ENCODE measurements around the gene VRK2. TPM values are rescaled to one million over a fixed set of nuclear protein-coding genes. Genes with fewer than 3 reads are reported as not detected.

VRK2 gene
- total RNA-seq: 10 to 100 TPM; 27.7 to 41.0 TPM
- long read RNA-seq, donor 1, partial matches to known transcripts: 8 of 14 reads
- long read RNA-seq, donor 1, other reads (novel, unspliced or antisense): 5 of 14 reads
- long read RNA-seq, donor 2, partial matches to known transcripts: 8 of 19 reads
- long read RNA-seq, donor 2, other reads (novel, unspliced or antisense): 9 of 19 reads

GRCh38 chr2:58046585-58047372 lies at the start of gene VRK2:
Gene VRK2, plus strand, starts transcription at chr2:58046806. Its CDS starts 2,026 bp downstream, at chr2:58048832.
- intact Hi-C loops (cut with DNase I): loop anchor here in 1 of 2 donors (10.0 kb wide), 1 partner anchor 168 kb away; no protein-coding TSS in a partner anchor
- DNase-seq (ENCODE audit: low spot score): peak; percentile 96

- intact Hi-C loops (cut with DNase I): no loop called here
Observed at GRCh38 chr2:58006256-58006951, 40.2 kb upstream of the VRK2 start.

DNA sequence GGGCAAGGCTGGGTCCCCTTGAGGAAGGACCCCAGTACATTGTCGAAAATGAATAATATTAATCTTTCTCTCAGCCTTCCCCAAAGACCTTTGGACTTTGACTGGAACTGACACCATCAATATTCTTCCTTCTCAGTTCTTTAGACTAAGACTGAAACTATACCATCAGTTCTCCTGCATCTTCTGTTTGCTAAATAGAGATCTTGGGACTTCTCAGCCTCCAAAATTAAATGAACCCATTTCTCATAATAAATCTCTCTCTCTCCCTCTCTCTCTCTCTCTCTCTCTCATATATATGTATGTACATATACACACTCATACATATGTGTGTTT lies 39.7 kb upstream of the VRK2 start:
- DNase-seq (ENCODE audit: low spot score): no peak
- intact Hi-C loops (cut with DNase I): no loop called here

More at GRCh38 chr2:58006256-58006951, 40.2 kb upstream of the VRK2 start:
- DNase-seq (ENCODE audit: low spot score): no peak

DNA sequence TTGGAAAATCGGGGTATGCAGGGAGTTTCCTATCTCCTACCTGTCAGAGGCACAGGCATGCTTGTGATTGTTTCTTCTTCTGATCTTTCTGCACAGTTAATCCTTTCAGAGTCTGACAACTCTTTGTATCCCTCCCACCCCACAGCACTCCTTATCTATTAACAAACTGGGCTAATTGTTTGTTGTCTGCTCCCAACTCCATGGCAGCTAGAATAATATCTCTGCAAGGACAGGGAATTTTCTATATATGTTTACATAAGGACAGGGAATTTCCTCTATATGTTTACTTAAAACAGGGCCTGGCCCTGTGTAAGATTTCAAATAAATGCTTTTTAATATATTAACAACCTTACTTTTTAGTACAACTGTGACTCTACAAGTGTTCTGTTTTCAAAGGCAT lies 36.0 kb upstream of the VRK2 start:
- DNase-seq (ENCODE audit: low spot score): no peak
- intact Hi-C loops (cut with DNase I): no loop called here

DNA sequence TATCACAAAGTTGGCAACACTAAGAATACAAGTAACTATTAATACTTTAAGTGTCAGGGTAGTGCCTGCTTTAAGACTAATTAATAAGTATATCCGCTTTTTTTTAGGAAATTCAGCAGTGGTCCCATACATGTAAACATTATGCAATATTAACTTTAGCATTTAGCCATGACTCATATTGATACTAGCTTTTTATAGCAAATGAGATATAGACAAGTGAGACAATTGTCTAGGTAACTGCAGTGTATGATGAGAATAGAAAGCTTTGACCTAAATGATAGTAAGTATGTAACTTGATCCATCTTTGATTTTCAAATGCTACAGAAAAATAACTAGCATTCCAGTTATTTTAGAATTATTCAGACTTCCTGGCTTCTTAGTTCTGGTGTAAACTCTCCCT lies 27.4 kb upstream of the VRK2 start:
- intact Hi-C loops (cut with DNase I): no loop called here
- DNase-seq (ENCODE audit: low spot score): no peak

DNA sequence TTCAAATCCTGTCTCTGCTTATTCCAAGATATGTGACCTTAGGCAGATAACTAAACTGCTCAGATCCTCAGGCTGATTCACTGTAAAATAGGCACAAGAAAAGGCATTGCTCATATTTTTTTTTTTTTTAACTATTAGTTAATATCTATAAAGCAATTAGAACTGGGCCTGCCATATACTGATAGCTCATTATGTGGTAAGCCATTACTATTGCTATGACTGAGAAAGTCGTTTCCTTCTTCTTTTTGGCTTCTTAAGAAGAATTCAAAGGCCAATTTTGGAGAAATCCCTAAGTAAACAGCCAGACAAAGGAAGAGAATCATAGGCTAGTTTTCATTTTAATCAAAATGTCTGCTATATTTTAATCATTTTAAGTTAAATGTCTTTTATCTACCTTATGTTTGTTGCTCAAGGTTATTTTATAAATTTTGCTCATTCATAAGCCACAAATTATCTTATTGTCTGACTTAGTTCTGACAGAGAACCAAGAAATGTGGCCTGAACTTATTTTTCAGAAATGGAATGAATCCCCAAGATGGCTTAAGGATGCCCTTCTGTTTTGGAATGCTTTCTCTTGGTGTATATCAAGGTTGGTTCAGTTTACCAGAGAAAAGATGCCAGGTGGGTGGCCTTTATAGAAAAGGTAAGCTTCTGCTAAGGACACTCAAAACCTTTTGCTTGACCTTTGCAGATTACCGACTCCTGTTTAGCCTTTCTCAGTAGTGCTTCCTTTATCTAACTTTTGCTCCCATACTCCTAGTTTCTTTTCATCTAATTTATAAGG lies 21.3 kb upstream of the VRK2 start:
- intact Hi-C loops (cut with DNase I): loop anchor here in 1 of 2 donors (10.0 kb wide), 1 partner anchor 1369 kb away; no protein-coding TSS in a partner anchor
- no peak for DNase-seq (ENCODE audit: low spot score)

DNA sequence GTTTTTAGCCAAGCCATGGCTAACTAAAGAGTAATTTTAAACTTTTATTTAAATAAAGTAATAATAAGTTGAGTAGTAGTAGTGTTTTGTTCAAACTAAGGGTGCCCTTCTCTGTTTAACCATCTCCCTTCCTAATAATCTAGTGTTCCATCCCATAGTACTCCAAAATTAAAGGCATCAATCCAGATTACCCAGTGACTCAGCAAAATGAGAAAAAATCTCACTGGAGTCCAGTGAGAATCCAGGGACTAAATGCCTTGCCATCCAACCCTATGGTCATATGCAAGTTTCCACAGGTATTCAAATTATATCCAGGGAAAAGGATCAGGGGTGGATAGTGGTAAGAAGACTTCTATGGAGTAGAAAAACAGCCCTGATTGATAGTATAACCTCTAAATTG lies 19.6 kb upstream of the VRK2 start:
- no peak for DNase-seq (ENCODE audit: low spot score)
- intact Hi-C loops (cut with DNase I): loop anchor here in 1 of 2 donors (10.0 kb wide), 1 partner anchor 1368 kb away; no protein-coding TSS in a partner anchor

- intact Hi-C loops (cut with DNase I): no loop called here
Observed at GRCh38 chr2:58030771-58031170, 15.8 kb upstream of the VRK2 start.

GRCh38 chr2:58032016-58032763 lies 14.4 kb upstream of the VRK2 start:
- DNase-seq (ENCODE audit: low spot score): no peak
- intact Hi-C loops (cut with DNase I): no loop called here

More at GRCh38 chr2:58030771-58031170, 15.8 kb upstream of the VRK2 start:
- DNase-seq (ENCODE audit: low spot score): no peak

DNA sequence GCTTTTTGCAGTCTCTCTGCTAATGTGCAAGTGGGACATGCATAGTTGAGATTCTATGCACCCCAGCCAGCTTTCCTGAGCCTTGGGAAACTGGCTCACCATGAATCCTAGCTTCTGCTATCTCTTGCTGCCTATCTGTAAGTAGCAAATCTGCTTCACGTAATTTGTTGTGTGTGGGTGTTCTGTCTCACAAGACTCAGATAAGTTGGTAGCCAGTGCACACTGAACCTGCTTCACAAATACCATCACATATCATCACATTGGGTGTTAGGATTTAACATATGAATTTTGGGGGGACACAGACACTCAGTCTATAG lies 13.9 kb upstream of the VRK2 start:
- no peak for DNase-seq (ENCODE audit: low spot score)
- intact Hi-C loops (cut with DNase I): no loop called here

GRCh38 chr2:58033530-58033929 lies 13.1 kb upstream of the VRK2 start:
- no peak for DNase-seq (ENCODE audit: low spot score)
- intact Hi-C loops (cut with DNase I): no loop called here

DNA sequence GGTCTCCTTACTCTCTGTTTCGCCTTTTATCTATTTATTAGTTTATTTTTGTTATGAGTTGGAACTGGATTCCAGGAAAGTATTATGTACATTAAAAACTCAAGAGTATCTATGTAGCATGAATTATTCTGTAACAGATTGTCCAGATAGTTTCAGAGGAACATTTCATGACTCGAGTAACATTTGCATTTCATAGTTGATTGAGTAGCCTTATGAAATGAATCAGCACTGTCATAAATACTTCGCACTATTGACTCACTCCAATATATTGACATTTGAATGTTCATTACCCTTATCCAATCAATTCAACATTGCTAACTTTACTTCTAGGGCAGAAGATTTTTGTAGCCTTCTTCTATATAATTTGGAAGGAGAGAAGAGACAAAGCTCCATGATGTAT lies 11.3 kb upstream of the VRK2 start:
- intact Hi-C loops (cut with DNase I): no loop called here
- no peak for DNase-seq (ENCODE audit: low spot score)

DNA sequence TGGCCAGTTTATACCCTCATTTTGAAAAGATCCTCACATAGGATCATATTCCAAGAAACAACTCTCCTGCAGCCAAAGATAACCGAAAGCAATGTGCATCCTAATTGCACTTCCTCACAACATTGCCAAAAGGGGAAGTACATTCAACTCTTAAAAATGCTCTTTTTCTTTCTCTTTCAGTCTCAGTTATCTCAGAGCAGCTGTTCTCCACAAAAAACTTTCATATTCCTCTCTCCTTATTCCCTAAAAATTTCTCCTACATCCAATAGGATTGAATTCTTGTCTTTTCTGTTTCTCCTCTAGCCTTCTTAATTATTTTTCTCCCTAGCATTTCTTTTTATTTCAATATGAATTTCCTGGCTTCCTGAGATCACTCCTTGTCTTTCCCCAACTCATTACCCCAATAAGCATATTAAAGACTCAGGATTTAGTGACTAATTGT lies 7.4 kb upstream of the VRK2 start:
- no peak for DNase-seq (ENCODE audit: low spot score)
- intact Hi-C loops (cut with DNase I): no loop called here

GRCh38 chr2:58042486-58042970 lies 4.1 kb upstream of the VRK2 start:
- no peak for DNase-seq (ENCODE audit: low spot score)
- intact Hi-C loops (cut with DNase I): loop anchor here in 1 of 2 donors (10.0 kb wide), 1 partner anchor 172 kb away; no protein-coding TSS in a partner anchor

GRCh38 chr2:58044145-58044544 lies 2.5 kb upstream of the VRK2 start:
- no peak for DNase-seq (ENCODE audit: low spot score)
- intact Hi-C loops (cut with DNase I): loop anchor here in 1 of 2 donors (10.0 kb wide), 1 partner anchor 171 kb away; no protein-coding TSS in a partner anchor

- DNase-seq (ENCODE audit: low spot score): peak; percentile 53
- intact Hi-C loops (cut with DNase I): loop anchor here in 1 of 2 donors (10.0 kb wide), 1 partner anchor 169 kb away; no protein-coding TSS in a partner anchor
Observed at GRCh38 chr2:58045580-58046334, 849 bp upstream of the VRK2 start.

GRCh38 chr2:58046335-58046584 lies 346 bp upstream of the VRK2 start:
- intact Hi-C loops (cut with DNase I): loop anchor here in 1 of 2 donors (10.0 kb wide), 1 partner anchor 169 kb away; no protein-coding TSS in a partner anchor
- no peak for DNase-seq (ENCODE audit: low spot score)

GRCh38 chr2:58047373-58047935 lies 848 bp downstream of the VRK2 start:
- intact Hi-C loops (cut with DNase I): loop anchor here in 1 of 2 donors (10.0 kb wide), 1 partner anchor 167 kb away; no protein-coding TSS in a partner anchor
- no peak for DNase-seq (ENCODE audit: low spot score)

All from posterior vena cava (tissue), 2 donors.